ENCODE results near the gene MAGI2.

MAGI2 gene

DNA sequence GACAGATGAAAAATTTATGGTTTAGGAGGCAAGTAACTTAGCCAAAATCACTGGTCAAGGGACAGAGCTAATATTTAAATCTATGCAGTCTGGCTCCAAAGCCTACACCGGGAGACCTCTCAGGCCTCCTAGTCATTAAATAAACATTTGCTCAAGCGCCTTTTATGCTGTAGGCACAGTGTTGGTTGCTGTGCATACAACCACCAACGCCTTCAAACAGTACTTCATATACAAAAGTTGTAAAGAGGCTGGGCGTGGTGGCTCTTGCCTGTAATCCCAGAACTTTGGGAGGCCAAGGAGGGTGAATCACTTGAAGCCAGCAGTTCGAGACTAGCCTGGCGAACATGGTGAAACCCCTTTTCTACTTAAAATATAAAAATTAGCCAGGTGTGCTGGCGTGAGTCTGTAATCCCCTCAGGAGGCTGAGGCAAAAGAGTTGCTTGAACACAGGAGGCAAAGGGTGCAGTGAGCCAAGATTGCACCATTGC, 159.8 kb downstream of the MAGI2 start:
- no peaks in the 10 kb centered on the region for H3K36me3 ChIP-seq (ENCODE audit: insufficient read depth, low read length)
- no peaks in the 10 kb centered on the region for H3K27me3 ChIP-seq (ENCODE audit: insufficient read depth, low read length, poor library complexity, severe bottlenecking)
- H3F3A ChIP-seq (ENCODE audit: low read depth) = no peaks in the 10 kb centered on the region
- no peaks in the 10 kb centered on the region for H3K9me3 ChIP-seq (ENCODE audit: insufficient read depth, low read depth, low read length)
- H3K9ac ChIP-seq (ENCODE audit: low read depth, low read length, poor library complexity, severe bottlenecking) = no peak overlapping the region
- H4K20me1 ChIP-seq (ENCODE audit: insufficient read depth, low read length, poor library complexity, severe bottlenecking) = no peaks in the 10 kb centered on the region
- TF ChIP-seq, protein P1, sequence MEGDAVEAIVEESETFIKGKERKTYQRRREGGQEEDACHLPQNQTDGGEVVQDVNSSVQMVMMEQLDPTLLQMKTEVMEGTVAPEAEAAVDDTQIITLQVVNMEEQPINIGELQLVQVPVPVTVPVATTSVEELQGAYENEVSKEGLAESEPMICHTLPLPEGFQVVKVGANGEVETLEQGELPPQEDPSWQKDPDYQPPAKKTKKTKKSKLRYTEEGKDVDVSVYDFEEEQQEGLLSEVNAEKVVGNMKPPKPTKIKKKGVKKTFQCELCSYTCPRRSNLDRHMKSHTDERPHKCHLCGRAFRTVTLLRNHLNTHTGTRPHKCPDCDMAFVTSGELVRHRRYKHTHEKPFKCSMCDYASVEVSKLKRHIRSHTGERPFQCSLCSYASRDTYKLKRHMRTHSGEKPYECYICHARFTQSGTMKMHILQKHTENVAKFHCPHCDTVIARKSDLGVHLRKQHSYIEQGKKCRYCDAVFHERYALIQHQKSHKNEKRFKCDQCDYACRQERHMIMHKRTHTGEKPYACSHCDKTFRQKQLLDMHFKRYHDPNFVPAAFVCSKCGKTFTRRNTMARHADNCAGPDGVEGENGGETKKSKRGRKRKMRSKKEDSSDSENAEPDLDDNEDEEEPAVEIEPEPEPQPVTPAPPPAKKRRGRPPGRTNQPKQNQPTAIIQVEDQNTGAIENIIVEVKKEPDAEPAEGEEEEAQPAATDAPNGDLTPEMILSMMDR (conservative IDR thresholded peaks at IDR 0.05; ENCODE audit: low read length) = no peak
- TF ChIP-seq EZH2phosphoT487 (IDR thresholded peaks at IDR 0.05; ENCODE audit: borderline replicate concordance) = no peak
- H3K4me3 ChIP-seq (ENCODE audit: low read length, poor library complexity, severe bottlenecking) = no peak overlapping the region
- H3K79me2 ChIP-seq (ENCODE audit: insufficient read depth, low read length) = no peaks in the 10 kb centered on the region
- H3K4me1 ChIP-seq (ENCODE audit: insufficient read depth, low read length, poor library complexity, severe bottlenecking) = no peaks in the 10 kb centered on the region
- H3K4me2 ChIP-seq (ENCODE audit: low read depth, low read length, poor library complexity, severe bottlenecking) = no peak overlapping the region
- no peak overlapping the region for H2AFZ ChIP-seq (ENCODE audit: low read length)
- H3K9me2 ChIP-seq (replicated peaks; ENCODE audit: low read depth, low read length) = no peaks in the 10 kb centered on the region

DNA sequence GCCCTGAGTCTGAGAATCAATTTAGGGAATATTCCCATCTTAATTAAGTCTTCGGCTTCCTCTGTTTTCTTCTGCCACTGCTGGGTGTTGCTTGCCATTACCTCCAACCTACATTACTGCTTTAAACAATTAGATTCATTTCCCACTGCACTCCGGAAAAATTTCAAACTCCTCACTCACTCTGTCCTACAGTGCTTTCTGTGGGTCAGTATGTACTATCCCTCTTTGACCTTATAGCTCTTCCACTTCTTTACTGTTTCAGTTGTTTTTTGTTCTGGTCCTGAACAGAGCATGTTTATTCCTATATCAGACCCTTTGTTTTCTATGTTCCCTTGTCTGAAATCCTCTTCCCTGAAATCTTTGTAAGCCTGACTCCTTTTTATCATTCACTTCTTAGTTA, 160.6 kb downstream of the MAGI2 start:
- H3K4me2 ChIP-seq (ENCODE audit: low read depth, low read length, poor library complexity, severe bottlenecking) = no peak overlapping the region
- no peaks in the 10 kb centered on the region for H3K27me3 ChIP-seq (ENCODE audit: insufficient read depth, low read length, poor library complexity, severe bottlenecking)
- H3K9me3 ChIP-seq (ENCODE audit: insufficient read depth, low read depth, low read length) = no peaks in the 10 kb centered on the region
- H3K9ac ChIP-seq (ENCODE audit: low read depth, low read length, poor library complexity, severe bottlenecking) = no peak overlapping the region
- H2AFZ ChIP-seq (ENCODE audit: low read length) = no peak overlapping the region
- no peaks in the 10 kb centered on the region for H4K20me1 ChIP-seq (ENCODE audit: insufficient read depth, low read length, poor library complexity, severe bottlenecking)
- H3K9me2 ChIP-seq (replicated peaks; ENCODE audit: low read depth, low read length) = no peaks in the 10 kb centered on the region
- no peaks in the 10 kb centered on the region for H3K4me1 ChIP-seq (ENCODE audit: insufficient read depth, low read length, poor library complexity, severe bottlenecking)
- H3K36me3 ChIP-seq (ENCODE audit: insufficient read depth, low read length) = no peaks in the 10 kb centered on the region
- H3F3A ChIP-seq (ENCODE audit: low read depth) = no peaks in the 10 kb centered on the region
- no peaks in the 10 kb centered on the region for H3K79me2 ChIP-seq (ENCODE audit: insufficient read depth, low read length)
- no peak overlapping the region for H3K4me3 ChIP-seq (ENCODE audit: low read length, poor library complexity, severe bottlenecking)
- no peak for TF ChIP-seq EZH2phosphoT487 (IDR thresholded peaks at IDR 0.05; ENCODE audit: borderline replicate concordance)
- TF ChIP-seq, protein P1 (conservative IDR thresholded peaks at IDR 0.05; ENCODE audit: low read length) = no peak

DNA sequence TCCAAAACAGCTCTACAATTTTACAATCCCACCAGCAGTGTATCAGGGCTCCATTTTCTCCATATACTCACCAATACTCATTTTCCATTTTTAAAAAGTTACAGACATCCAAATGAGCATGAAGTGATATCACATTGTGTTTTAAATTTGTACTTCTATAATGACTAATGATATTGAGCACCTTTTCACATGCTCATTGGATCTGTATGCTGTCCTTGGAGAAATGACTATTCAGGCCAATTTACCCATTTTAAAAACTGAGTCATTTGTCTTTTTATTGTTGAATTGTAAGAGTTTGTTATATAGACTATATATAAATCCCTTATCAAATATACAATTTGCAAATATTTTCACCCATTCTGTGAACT, 162.0 kb downstream of the MAGI2 start:
- no peak overlapping the region for H2AFZ ChIP-seq (ENCODE audit: low read length)
- TF ChIP-seq, protein P1 (conservative IDR thresholded peaks at IDR 0.05; ENCODE audit: low read length) = no peak
- no peak for TF ChIP-seq EZH2phosphoT487 (IDR thresholded peaks at IDR 0.05; ENCODE audit: borderline replicate concordance)
- H3K9me3 ChIP-seq (ENCODE audit: insufficient read depth, low read depth, low read length) = no peaks in the 10 kb centered on the region
- H3K4me3 ChIP-seq (ENCODE audit: low read length, poor library complexity, severe bottlenecking) = no peak overlapping the region
- no peaks in the 10 kb centered on the region for H4K20me1 ChIP-seq (ENCODE audit: insufficient read depth, low read length, poor library complexity, severe bottlenecking)
- no peaks in the 10 kb centered on the region for H3K79me2 ChIP-seq (ENCODE audit: insufficient read depth, low read length)
- no peaks in the 10 kb centered on the region for H3K27me3 ChIP-seq (ENCODE audit: insufficient read depth, low read length, poor library complexity, severe bottlenecking)
- no peaks in the 10 kb centered on the region for H3K36me3 ChIP-seq (ENCODE audit: insufficient read depth, low read length)
- H3F3A ChIP-seq (ENCODE audit: low read depth) = no peaks in the 10 kb centered on the region
- no peak overlapping the region for H3K4me2 ChIP-seq (ENCODE audit: low read depth, low read length, poor library complexity, severe bottlenecking)
- H3K9me2 ChIP-seq (replicated peaks; ENCODE audit: low read depth, low read length) = no peaks in the 10 kb centered on the region
- no peak overlapping the region for H3K9ac ChIP-seq (ENCODE audit: low read depth, low read length, poor library complexity, severe bottlenecking)
- H3K4me1 ChIP-seq (ENCODE audit: insufficient read depth, low read length, poor library complexity, severe bottlenecking) = no peaks in the 10 kb centered on the region

Measured in Loucy (cell line).